ENCODE measurements around the gene COX19. TPM values are rescaled to one million over a fixed set of nuclear protein-coding genes. Genes with fewer than 3 reads are reported as not detected.
A peak's percentile ranks its signal among the peaks of the same experiment; 100 is the strongest.

COX19 gene
- total and polyA plus RNA-seq, 2 donors from 2014 or later, result 4.8 to 14.7 TPM

DNA sequence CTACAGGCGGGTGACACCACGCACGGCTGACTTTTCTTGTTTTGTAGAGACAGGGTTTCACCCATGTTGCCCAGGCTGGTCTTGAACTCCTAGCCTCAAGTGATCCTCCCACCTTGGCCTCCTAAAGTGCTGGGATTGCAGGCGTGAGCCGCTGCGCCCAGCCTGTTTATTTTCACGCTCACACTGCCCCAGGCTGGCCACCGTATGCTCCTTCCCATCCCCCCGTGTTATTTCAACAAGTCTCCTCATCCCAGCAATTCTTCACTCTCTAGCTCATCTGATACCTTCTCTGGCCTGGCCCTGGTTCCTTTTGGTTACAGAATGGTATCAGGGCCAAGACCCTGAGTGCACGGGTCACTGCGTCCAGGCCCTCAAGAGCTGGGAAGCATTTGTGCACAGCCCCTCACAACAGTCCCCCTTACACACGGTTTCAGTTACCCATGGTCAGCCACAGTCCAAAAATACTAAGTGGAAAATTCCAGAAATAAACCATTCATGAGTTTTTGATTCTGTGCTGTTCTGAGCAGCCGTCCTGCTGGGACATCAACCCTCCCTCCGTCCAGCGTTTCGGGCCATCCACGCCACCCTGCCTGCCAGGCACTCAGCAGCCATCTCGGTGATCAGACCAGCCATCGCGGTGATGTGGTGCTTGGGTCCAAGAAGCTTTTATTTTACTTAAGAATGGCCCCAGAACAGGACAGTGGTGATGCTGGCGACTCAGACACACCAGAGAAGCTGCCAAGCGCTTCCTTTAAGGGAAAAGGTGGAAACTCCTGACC is 8.9 kb downstream of the COX19 start:
- DNase-seq (peak in 1 of 5 donors; percentile 59), FAIRE-seq (no peak)
- H3K27me3 ChIP-seq (ENCODE audit: control insufficient read depth, insufficient read depth, low read length), result no peaks in the 10 kb centered on the region
- TF ChIP-seq, protein P1, sequence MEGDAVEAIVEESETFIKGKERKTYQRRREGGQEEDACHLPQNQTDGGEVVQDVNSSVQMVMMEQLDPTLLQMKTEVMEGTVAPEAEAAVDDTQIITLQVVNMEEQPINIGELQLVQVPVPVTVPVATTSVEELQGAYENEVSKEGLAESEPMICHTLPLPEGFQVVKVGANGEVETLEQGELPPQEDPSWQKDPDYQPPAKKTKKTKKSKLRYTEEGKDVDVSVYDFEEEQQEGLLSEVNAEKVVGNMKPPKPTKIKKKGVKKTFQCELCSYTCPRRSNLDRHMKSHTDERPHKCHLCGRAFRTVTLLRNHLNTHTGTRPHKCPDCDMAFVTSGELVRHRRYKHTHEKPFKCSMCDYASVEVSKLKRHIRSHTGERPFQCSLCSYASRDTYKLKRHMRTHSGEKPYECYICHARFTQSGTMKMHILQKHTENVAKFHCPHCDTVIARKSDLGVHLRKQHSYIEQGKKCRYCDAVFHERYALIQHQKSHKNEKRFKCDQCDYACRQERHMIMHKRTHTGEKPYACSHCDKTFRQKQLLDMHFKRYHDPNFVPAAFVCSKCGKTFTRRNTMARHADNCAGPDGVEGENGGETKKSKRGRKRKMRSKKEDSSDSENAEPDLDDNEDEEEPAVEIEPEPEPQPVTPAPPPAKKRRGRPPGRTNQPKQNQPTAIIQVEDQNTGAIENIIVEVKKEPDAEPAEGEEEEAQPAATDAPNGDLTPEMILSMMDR (IDR thresholded peaks at IDR 0.05; ENCODE audit: borderline replicate concordance, extremely low read depth, insufficient read depth), result no peak
- H3K4me1 ChIP-seq (ENCODE audit: control insufficient read depth in 2 of 3, insufficient read depth in 2 of 3, low read depth in 1 of 3, low read length in 3 of 3), result peaks cover 0 to 13% (median 5%) of the 10 kb centered on the region in 3 donors
- no peak overlapping the region for H3K4me3 ChIP-seq (ENCODE audit: low read length in 3 of 3)
- H3K36me3 ChIP-seq (ENCODE audit: control insufficient read depth in 2 of 3, insufficient read depth in 3 of 3, low read length in 3 of 3), result peaks cover 0 to 21% (median 6%) of the 10 kb centered on the region in 3 donors
- intact Hi-C loops (cut with DNase I), result no loop called here
- no peak overlapping the region for H3K27ac ChIP-seq (ENCODE audit: low read depth in 2 of 2, low read length in 2 of 2)
- no peaks in the 10 kb centered on the region for H3K9me3 ChIP-seq (ENCODE audit: control insufficient read depth in 2 of 3, insufficient read depth in 1 of 3, low read length in 3 of 3)
- no peak overlapping the region for H3K9ac ChIP-seq (ENCODE audit: low read length in 3 of 3)

DNA sequence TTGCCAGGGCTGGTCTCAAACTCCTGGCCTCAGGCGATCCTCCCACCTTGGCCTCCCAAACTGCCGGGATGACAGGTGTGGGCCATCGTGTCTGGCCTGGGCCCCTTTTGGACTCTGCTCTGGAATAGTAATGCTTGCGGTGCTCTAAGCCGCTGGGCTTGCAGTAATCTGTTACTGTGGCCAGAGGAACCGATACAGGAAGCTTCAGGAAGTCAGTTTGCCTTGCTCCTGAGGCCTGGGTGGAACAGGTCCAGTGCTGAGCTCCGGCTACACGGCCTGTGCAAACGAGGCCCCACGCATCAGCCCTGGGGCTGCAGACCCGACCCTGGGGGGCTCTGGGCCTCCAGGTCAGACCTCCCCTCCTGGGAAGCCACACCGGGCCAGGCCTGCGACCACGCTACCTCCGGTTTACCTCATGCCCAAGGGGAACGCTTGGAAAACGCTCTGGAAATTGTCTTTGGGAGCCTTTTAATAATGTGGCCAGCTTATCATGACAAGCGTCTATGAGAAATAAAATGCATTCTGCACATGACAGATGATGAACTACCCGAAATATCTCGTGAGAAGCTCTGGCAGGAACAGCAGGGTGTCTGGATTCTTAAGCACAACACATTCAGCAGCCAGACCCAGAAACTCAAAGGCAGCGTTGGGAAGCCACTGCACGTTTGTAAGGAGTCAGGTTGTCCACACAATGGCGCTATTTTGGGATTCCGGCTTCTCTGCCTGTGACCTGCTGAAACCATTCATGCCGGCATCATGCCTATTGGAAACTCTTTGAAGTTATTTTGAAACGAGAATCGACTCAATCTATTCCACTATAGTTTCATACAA is 10.7 kb downstream of the COX19 start:
- no peak overlapping the region for H3K9ac ChIP-seq (ENCODE audit: low read length in 3 of 3)
- H3K4me1 ChIP-seq (ENCODE audit: control insufficient read depth in 2 of 3, insufficient read depth in 2 of 3, low read depth in 1 of 3, low read length in 3 of 3), result peaks cover 0 to 13% (median 5%) of the 10 kb centered on the region in 3 donors
- intact Hi-C loops (cut with DNase I), result no loop called here
- H3K9me3 ChIP-seq (ENCODE audit: control insufficient read depth in 2 of 3, insufficient read depth in 1 of 3, low read length in 3 of 3), result no peaks in the 10 kb centered on the region
- no peaks in the 10 kb centered on the region for H3K27me3 ChIP-seq (ENCODE audit: control insufficient read depth, insufficient read depth, low read length)
- DNase-seq (peak in 2 of 5 donors; percentile 45 to 78), FAIRE-seq (no peak)
- H3K27ac ChIP-seq (ENCODE audit: low read depth in 2 of 2, low read length in 2 of 2), result no peak overlapping the region
- TF ChIP-seq, protein P1 (IDR thresholded peaks at IDR 0.05; ENCODE audit: borderline replicate concordance, extremely low read depth, insufficient read depth), result no peak
- H3K4me3 ChIP-seq (ENCODE audit: low read length in 3 of 3), result no peak overlapping the region
- peaks cover 0 to 14% (median 6%) of the 10 kb centered on the region in 3 donors for H3K36me3 ChIP-seq (ENCODE audit: control insufficient read depth in 2 of 3, insufficient read depth in 3 of 3, low read length in 3 of 3)

DNA sequence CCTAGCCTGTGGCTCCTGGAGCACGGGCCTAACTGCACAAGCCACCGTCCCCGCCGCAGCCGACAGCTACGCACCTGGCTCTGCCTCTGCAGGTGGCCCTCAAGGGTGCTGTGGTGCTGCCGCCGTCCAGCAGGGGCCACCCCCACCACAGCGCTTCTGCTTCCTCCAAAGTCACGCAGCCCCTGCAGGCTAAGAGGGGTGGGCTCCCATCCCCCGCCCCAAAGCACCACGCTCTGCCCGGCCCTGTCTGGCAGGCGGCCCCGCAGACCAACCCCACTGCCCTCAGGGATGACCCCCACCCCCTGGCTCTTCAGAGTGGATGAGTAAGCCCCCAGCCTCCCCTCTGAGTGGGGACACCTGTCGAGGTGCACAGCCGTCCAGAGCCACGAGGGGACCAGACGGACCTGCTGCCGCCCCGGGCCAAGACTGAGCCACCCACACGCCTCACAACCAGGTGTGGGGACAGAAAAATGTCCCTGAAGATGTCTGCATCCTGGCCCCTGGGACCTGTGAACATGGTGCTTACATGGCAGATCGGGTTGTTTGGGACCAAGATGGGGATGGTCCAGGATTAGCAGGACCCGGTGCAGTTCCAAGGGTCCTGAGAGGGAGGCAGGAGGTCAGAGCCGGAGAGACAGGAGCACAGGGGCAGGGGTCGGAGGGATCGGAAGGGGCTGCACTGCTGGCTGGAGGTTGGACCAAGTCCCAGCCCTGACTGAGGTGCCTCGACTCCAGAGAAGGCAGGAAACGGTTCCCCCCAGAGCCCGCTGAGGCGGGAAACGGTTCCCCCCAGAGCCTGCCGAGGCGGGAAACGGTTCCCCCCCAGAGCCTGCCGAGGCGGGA is 11.9 kb downstream of the COX19 start:
- Histone ChIP-seq H3K27me3 (ENCODE audit: control insufficient read depth, insufficient read depth, low read length) (no peaks in the 10 kb centered on the region), H3K4me1 (ENCODE audit: control insufficient read depth in 2 of 3, insufficient read depth in 2 of 3, low read depth in 1 of 3, low read length in 3 of 3) (peaks cover 0 to 13% (median 5%) of the 10 kb centered on the region in 3 donors), H3K9ac (ENCODE audit: low read length in 3 of 3) (peak overlapping the region in 1 of 3 donors; percentile 7), H3K4me3 (ENCODE audit: low read length in 3 of 3) (no peak overlapping the region), H3K27ac (ENCODE audit: low read depth in 2 of 2, low read length in 2 of 2) (no peak overlapping the region), H3K9me3 (ENCODE audit: control insufficient read depth in 2 of 3, insufficient read depth in 1 of 3, low read length in 3 of 3) (no peaks in the 10 kb centered on the region), H3K36me3 (ENCODE audit: control insufficient read depth in 2 of 3, insufficient read depth in 3 of 3, low read length in 3 of 3) (peaks cover 0 to 10% (median 5%) of the 10 kb centered on the region in 3 donors)
- intact Hi-C loops (cut with DNase I), result no loop called here
- FAIRE-seq (no peak), DNase-seq (peak in 2 of 5 donors; percentile 77 to 82)
- TF ChIP-seq, protein P1 (IDR thresholded peaks at IDR 0.05; ENCODE audit: borderline replicate concordance, extremely low read depth, insufficient read depth), result peak; percentile 9

Data from kidney (tissue), 14 donors.